Loucy (cell line): ENCODE measurements around the gene TFG.

Source experiments
- EZH2phosphoT487 ChIP-seq: fragments of 200-600 bp; IDR thresholded peaks from 2 replicates; pipeline ENCODE4 v1.6.1; 2018; ENCODE audit warnings: antibody characterized with exemption, mild to moderate bottlenecking, moderate library complexity, borderline replicate concordance
- TF ChIP-seq, protein P1 (sequence below): fragments of 200-600 bp; sonication (generic); conservative IDR thresholded peaks from 2 replicates; pipeline ENCODE4 v1.5.1; 2014; ENCODE audit warnings: mild to moderate bottlenecking, antibody characterized with exemption, low read length

DNA sequence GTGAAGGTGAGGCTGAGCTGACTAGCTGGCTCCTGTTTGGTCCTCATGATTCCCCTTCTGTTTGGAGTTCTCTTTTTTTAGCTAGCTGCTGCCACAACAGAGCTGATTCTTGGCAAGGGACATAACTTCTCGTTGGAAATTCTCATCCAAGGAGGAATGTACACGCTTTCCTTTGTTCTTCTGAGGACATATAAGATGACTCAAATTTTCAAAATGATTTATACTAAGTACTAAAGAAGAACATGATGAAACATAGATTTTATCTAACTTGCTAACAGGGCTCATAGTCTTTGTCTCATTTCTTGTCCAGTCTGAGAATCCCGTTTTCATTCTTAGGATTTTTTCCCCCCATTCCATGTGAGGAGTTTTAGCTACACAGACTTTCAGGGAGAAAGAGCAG lies 2.9 kb upstream of the TFG start:
- TF ChIP-seq, protein P1, sequence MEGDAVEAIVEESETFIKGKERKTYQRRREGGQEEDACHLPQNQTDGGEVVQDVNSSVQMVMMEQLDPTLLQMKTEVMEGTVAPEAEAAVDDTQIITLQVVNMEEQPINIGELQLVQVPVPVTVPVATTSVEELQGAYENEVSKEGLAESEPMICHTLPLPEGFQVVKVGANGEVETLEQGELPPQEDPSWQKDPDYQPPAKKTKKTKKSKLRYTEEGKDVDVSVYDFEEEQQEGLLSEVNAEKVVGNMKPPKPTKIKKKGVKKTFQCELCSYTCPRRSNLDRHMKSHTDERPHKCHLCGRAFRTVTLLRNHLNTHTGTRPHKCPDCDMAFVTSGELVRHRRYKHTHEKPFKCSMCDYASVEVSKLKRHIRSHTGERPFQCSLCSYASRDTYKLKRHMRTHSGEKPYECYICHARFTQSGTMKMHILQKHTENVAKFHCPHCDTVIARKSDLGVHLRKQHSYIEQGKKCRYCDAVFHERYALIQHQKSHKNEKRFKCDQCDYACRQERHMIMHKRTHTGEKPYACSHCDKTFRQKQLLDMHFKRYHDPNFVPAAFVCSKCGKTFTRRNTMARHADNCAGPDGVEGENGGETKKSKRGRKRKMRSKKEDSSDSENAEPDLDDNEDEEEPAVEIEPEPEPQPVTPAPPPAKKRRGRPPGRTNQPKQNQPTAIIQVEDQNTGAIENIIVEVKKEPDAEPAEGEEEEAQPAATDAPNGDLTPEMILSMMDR, result no peak
- no peak for TF ChIP-seq EZH2phosphoT487
